ENCODE measurements around the gene NYNRIN.

NYNRIN gene

GRCh38 chr14:24367514-24368211, 31.1 kb upstream of the NYNRIN start, which contains the start of gene NFATC4:
NFATC4 (plus strand) TSS chr14:24368184; CDS start chr14:24368341, 157 bp downstream.
- H3K27me3 ChIP-seq: peaks cover 88% of the 10 kb centered on the region
- no peak within 1 kb of the TSS for H3K4me3 ChIP-seq (ENCODE audit: low read depth in 1 of 2, low read length in 1 of 2)
- H3K27ac ChIP-seq: no peak within 1 kb of the TSS
- H3K36me3 ChIP-seq: no peaks in the 10 kb centered on the region
- TF ChIP-seq CTCF (IDR thresholded peaks at IDR 0.05): no peak
- no peaks in the 10 kb centered on the region for H3K9me3 ChIP-seq
- H3K4me1 ChIP-seq (ENCODE audit: control insufficient read depth in 1 of 2, insufficient read depth in 1 of 2, low read depth in 1 of 2, low read length in 1 of 2): peaks cover 16 to 36% of the 10 kb centered on the region in 2 experiments

GRCh38 chr14:24368212-24368561, 30.6 kb upstream of the NYNRIN start:
- H3K4me1 ChIP-seq (ENCODE audit: control insufficient read depth in 1 of 2, insufficient read depth in 1 of 2, low read depth in 1 of 2, low read length in 1 of 2): peaks cover 16 to 36% of the 10 kb centered on the region in 2 experiments

GRCh38 chr14:24368562-24369252, 30.1 kb upstream of the NYNRIN start:
- Histone ChIP-seq H3K9me3 (no peaks in the 10 kb centered on the region), H3K4me1 (ENCODE audit: control insufficient read depth in 1 of 2, insufficient read depth in 1 of 2, low read depth in 1 of 2, low read length in 1 of 2) (peaks cover 16 to 36% of the 10 kb centered on the region in 2 experiments), H3K27ac (no peak overlapping the region), H3K27me3 (peaks cover 78% of the 10 kb centered on the region), H3K36me3 (no peaks in the 10 kb centered on the region), H3K4me3 (ENCODE audit: low read depth in 1 of 2, low read length in 1 of 2) (no peak overlapping the region)
- TF ChIP-seq CTCF (IDR thresholded peaks at IDR 0.05): no peak

More at GRCh38 chr14:24368212-24368561, 30.6 kb upstream of the NYNRIN start:
- no peaks in the 10 kb centered on the region for H3K36me3 ChIP-seq
- no peak for TF ChIP-seq CTCF (IDR thresholded peaks at IDR 0.05)
- no peaks in the 10 kb centered on the region for H3K9me3 ChIP-seq
- peaks cover 83% of the 10 kb centered on the region for H3K27me3 ChIP-seq
- H3K4me3 ChIP-seq (ENCODE audit: low read depth in 1 of 2, low read length in 1 of 2): no peak overlapping the region
- H3K27ac ChIP-seq: no peak overlapping the region

- no peak overlapping the region for H3K4me3 ChIP-seq (ENCODE audit: low read depth in 1 of 2, low read length in 1 of 2)
- H3K36me3 ChIP-seq: no peaks in the 10 kb centered on the region
- peaks cover 16 to 36% of the 10 kb centered on the region in 2 experiments for H3K4me1 ChIP-seq (ENCODE audit: control insufficient read depth in 1 of 2, insufficient read depth in 1 of 2, low read depth in 1 of 2, low read length in 1 of 2)
- TF ChIP-seq CTCF (IDR thresholded peaks at IDR 0.05): no peak
- H3K27me3 ChIP-seq: peaks cover 74% of the 10 kb centered on the region
- no peaks in the 10 kb centered on the region for H3K9me3 ChIP-seq
- no peak overlapping the region for H3K27ac ChIP-seq
Observed at GRCh38 chr14:24369463-24369862, 29.3 kb upstream of the NYNRIN start.

GRCh38 chr14:24369907-24370687, 28.7 kb upstream of the NYNRIN start:
- no peaks in the 10 kb centered on the region for H3K36me3 ChIP-seq
- peaks cover 16 to 36% of the 10 kb centered on the region in 2 experiments for H3K4me1 ChIP-seq (ENCODE audit: control insufficient read depth in 1 of 2, insufficient read depth in 1 of 2, low read depth in 1 of 2, low read length in 1 of 2)
- H3K4me3 ChIP-seq (ENCODE audit: low read depth in 1 of 2, low read length in 1 of 2): no peak overlapping the region
- H3K27ac ChIP-seq: no peak overlapping the region
- peaks cover 67% of the 10 kb centered on the region for H3K27me3 ChIP-seq
- no peaks in the 10 kb centered on the region for H3K9me3 ChIP-seq
- TF ChIP-seq CTCF (IDR thresholded peaks at IDR 0.05): no peak
